GM20431 (cell line): ENCODE measurements around the gene C21orf91.

Experiments used
- in situ Hi-C: fragments of 300-500 bp; cut with MseI, MboI; formaldehyde crosslinking; loops from one replicate; pipeline ENCODE4 v1.15.0; 2020; ENCODE audit warnings: low sequenced_read_pairs; ENCODE audit not compliant: unreplicated experiment

The C21orf91 gene

GRCh38 chr21:17819114-17819876, at the start of gene C21orf91:
C21orf91 (minus strand) TSS chr21:17819356; CDS start chr21:17818318, 1,038 bp downstream.
- in situ Hi-C loops, result no loop called here

GRCh38 chr21:17866590-17866989, 47.4 kb upstream of the C21orf91 start:
- in situ Hi-C loops, result no loop called here

GRCh38 chr21:17859661-17860060, 40.5 kb upstream of the C21orf91 start:
- in situ Hi-C loops, result no loop called here

DNA sequence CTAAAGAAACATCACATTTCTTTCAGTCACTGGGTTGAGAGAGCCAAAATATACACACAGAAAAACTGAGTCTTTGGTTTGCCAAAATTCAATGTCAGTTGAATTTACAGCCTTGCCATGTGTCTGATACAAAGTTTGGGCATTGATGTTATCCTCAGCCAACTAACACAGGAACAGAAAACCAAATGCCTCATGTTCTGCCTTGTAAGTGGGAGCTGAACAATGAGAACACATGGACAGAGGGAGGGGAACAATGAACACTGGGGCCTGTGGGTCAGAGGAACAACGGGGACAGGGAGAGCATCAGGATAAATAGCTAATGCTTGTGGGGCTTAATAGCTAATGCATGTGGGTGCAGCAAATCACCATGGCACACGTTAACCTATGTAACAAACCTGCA, 39.6 kb upstream of the C21orf91 start:
- in situ Hi-C loops, result no loop called here

- in situ Hi-C loops, result no loop called here
Observed at GRCh38 chr21:17854745-17855144, 35.6 kb upstream of the C21orf91 start.

DNA sequence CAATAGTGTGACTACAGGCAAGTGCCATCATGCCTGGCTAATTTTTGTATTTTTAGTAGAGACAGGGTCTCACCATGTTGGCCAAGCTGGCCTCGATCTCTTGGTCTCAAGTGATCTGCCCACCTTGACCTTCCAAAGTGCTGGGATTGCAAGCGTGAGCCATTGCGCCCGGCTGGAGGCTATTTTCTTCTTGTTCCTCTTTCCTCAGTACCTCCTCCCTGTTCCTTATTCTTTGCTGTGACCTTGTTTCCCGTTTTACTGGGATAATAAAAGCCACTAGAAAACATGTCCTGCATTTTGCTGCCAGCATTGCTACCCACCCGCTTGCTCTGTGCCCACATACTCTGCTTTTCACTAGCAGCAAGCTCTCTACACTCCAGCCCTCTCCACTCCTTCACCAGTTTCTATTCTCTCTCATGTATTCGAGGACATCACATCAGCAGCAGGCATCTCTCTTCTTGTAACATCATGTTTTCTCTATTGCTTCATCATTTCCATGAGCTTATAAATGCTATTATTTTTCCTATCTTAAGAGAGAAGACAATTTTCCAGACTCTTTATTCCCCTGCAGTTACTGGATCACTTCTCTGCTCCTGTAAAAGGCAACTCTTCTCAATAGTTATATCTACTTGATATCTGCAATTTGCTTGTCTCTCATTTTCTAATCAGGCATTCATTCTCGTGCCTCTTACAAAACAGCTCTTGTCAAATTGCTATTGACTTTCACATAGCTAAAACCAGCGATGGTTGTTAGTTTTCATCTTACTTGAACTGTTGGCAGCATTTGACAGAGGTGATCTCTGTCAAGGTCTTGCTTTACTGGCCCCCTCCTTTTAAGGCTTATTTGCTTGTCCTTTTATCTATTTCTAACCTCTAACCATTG, 34.5 kb upstream of the C21orf91 start:
- in situ Hi-C loops, result no loop called here

DNA sequence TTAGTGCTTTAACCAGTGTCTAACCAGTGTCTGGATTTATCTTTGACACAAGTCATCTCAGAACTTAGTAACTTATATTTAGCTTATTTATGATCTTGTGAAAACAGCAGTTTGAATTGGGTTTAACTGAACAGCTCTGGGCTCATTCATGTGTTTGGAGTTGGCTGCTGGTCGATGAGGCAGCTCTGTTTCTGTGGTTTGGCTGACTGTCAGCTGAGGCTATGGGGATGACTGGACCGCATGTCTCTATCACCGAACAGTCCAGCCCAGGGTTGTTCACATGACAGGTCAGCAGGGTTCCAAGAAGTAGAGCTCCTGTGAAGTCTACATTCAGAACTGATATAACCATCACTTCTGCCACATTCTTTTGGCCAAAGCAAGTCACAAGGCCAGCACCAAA, 29.1 kb upstream of the C21orf91 start:
- in situ Hi-C loops, result no loop called here

DNA sequence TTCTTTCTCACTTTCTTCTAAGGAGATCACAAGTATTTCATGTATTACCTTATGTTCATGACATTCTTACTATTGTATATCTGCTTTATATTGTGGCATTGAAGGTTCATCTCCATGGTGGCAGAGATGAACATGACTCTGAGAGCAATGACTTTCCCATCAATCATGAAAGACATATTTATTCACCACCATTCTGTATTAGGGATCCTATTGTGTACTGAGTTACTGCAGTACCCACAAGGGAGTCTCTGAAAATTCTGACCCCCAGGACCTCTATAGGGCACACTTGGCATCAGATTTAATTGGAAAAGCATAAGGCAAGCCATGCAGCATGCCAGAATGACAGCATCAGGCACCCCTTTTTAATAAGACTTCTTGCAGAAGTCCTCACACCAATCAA, 21.9 kb upstream of the C21orf91 start:
- in situ Hi-C loops, result no loop called here

DNA sequence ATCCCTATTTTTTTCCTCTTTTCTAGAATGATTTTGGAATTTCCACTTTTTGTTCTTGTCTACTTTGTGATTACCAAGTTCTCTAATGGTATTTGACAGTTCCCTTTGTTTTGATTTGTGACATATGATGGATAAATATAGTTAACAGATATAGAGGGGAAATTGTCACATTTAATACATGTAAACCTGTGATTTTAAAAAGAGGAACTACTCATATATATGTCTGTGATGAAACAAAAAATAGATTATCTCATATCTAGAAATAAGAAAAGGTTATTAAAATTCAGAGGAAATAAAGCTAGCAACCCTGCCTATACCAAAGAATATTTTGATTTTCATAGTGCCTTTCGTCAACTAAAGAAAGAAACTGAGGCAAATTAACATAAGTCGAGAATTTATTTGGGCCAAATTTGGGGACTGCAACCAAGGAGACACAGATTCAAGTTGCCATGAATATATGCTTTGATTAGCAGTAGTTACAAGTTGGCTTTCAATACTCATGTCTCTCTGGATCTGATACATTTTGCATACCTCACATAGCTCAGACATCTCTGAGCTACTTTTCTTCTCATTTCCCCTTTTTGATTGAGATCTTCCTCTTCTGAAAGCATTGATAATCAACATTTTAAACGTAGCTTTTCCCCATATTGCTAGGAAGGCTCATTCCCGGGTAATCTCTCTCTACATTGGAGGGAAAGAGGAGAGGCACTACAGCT, 15.6 kb upstream of the C21orf91 start:
- in situ Hi-C loops, result no loop called here

DNA sequence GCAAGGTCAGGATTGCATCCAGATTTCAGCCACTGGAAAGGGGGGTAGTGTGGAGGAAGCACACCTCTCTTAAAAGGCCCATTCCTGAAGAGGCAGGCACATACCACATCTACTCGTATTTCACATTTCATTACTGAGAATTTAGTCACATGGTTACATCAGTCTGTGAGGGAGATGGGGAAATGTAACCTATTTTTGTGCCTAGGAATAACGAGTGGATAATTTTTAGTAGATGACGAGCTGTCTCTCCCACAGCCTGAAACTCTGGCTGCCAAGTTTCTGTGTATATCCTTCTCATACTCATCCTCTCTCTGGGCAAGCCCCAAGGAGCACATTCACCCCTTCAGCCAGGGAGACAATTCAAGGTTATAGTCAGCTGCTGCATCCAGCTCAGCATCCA, 10.3 kb upstream of the C21orf91 start:
- in situ Hi-C loops, result no loop called here

DNA sequence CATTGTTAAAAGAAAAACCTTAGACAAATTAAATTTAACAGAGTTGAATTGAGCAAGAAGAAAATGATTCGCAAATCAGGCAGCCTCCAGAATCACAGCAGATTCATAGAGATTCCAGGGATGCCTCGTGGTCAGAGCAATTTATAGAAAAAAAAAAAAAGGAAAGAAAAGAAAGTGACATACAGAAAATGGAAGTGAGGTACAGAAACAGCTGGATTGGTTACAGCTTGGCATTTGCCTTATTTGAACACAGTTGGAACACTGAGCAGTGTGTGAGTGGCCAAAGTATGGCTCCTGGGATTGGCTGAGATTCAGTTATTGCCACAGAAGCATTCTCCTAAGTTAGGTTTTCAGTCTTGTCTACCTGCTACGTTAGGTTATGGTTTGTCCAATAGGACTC, 9.1 kb upstream of the C21orf91 start:
- in situ Hi-C loops, result no loop called here

- in situ Hi-C loops, result no loop called here
Observed at GRCh38 chr21:17823846-17824245, 4.7 kb upstream of the C21orf91 start.

- in situ Hi-C loops, result no loop called here
Observed at GRCh38 chr21:17821121-17821520, 2.0 kb upstream of the C21orf91 start.

- in situ Hi-C loops, result no loop called here
Observed at GRCh38 chr21:17819877-17820229, 697 bp upstream of the C21orf91 start.

DNA sequence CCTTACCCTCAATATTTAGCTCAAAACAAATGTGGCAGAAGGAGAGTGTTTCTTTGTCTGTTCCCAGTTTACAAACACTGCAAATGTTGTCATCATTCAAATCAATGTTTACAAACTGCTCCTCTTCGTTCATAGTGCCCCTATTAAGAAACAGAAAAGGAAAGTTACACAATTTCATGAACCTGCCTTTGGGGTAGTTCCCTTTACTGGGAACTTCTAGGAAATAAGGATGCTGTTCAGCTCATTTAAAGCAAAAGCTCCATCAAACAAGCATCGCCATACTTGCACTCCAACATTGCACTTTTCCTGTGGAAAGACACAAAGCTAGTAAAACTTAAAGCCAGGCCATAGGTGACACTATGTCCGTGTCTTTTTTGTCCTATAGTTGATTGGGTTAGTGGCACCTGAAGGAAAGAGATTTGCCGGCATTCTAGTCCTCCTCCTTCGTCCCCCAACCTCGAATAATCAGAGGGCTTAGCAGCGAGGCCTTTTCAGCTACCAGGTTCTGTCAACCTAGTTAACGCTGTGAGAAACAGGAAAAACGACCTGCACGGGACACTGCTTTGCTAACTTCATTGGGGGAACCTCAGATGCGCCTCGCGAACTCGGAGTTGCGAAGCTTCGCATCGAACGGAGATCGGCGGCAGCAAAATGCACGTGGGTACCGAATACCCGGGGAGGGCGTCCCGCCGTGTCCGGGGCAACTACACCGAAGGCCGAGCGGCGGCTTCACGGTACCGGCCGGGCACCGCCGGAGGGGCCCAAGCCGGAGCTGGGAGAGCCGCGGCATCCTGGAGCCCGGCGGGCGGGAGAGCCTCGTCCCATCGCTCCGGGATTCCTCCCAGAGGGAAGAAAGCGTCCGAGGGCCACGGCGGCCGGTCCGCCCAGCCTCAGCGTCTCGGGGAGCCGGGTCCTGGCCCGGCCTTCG, 706 bp downstream of the C21orf91 start:
- in situ Hi-C loops, result no loop called here

GRCh38 chr21:17813353-17813752, 5.8 kb downstream of the C21orf91 start:
- in situ Hi-C loops, result no loop called here

- in situ Hi-C loops, result no loop called here
Observed at GRCh38 chr21:17805966-17806365, 13.2 kb downstream of the C21orf91 start.

DNA sequence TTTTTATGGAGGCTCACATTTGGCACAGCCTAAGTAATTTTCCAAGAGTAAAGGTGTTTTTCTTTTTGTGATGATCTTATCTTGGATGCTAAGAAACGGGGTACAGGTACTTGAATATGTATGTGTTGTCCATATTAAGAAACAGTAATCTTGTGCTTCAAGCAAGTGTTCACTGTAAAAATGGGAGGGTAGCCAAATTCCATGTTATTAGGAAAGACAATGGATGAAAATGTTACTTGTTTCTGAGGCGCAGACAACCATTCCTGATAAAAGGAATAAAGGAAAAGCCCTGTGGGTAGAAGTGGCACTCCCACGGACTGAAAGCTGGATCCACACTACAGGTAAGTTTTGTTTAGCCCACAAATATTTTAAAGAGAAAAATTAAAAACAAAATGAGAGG, 15.6 kb downstream of the C21orf91 start:
- in situ Hi-C loops, result no loop called here

DNA sequence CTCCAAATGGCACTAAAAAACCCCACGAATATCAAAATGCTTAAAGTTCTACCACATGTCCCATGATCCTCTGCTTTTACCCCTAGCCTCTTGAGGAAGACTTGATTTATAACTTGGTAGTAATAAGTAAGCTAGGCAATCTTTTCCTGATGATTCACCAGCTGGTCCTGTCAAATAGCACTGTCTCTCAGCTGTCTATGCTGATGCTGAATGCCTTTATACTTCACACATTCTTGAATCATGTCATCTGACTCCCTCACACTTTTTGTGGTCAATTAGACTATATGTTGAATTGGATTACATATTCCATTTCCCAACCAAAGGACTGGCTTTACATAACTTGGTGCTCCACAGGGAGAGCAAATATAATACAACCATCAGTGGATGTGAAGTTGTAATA, 16.6 kb downstream of the C21orf91 start:
- in situ Hi-C loops, result no loop called here
